Loucy (cell line): ENCODE data around the gene PDGFC.

Source experiments
- H2AFZ ChIP-seq: fragments of 200-600 bp; sonication (generic); 2 replicates; pipeline ENCODE4 v1.6.0; 2016; ENCODE audit warnings: antibody characterized with exemption, mild to moderate bottlenecking, low read length, moderate library complexity
- H3F3A ChIP-seq: fragments of 200-600 bp; 2 replicates; pipeline ENCODE4 v1.6.0; 2016; ENCODE audit warnings: antibody characterized with exemption, low read depth, mild to moderate bottlenecking
- H3K27me3 ChIP-seq: fragments of 200-600 bp; sonication (generic); 2 replicates; pipeline ENCODE4 v1.6.1; 2014; ENCODE audit warnings: low read length, mild to moderate bottlenecking; ENCODE audit not compliant: insufficient read depth, poor library complexity, severe bottlenecking
- H3K36me3 ChIP-seq: fragments of 200-600 bp; sonication (generic); 2 replicates; pipeline ENCODE4 v1.6.1; 2016; ENCODE audit warnings: low read length; ENCODE audit not compliant: insufficient read depth
- H3K4me1 ChIP-seq: fragments of 200-600 bp; sonication (generic); 2 replicates; pipeline ENCODE4 v1.5.1; 2014; ENCODE audit warnings: low read length, mild to moderate bottlenecking; ENCODE audit not compliant: insufficient read depth, poor library complexity, severe bottlenecking
- H3K4me2 ChIP-seq: fragments of 200-600 bp; sonication (generic); 2 replicates; pipeline ENCODE4 v1.6.0; 2014; ENCODE audit warnings: antibody characterized with exemption, low read length, low read depth, mild to moderate bottlenecking; ENCODE audit not compliant: poor library complexity, severe bottlenecking
- H3K4me3 ChIP-seq: fragments of 200-600 bp; sonication (generic); 2 replicates; pipeline ENCODE4 v1.5.1; 2014; ENCODE audit warnings: low read length, mild to moderate bottlenecking, mixed read lengths; ENCODE audit not compliant: poor library complexity, severe bottlenecking
- H3K79me2 ChIP-seq: fragments of 200-600 bp; sonication (generic); 2 replicates; pipeline ENCODE4 v1.6.1; 2014; ENCODE audit warnings: low read length; ENCODE audit not compliant: insufficient read depth
- H3K9ac ChIP-seq: fragments of 200-600 bp; sonication (generic); 2 replicates; pipeline ENCODE4 v1.6.0; 2014; ENCODE audit warnings: mild to moderate bottlenecking, low read depth, low read length, moderate library complexity; ENCODE audit not compliant: poor library complexity, severe bottlenecking
- H3K9me2 ChIP-seq: fragments of 200-600 bp; sonication (generic); replicated peaks from 2 replicates; pipeline ENCODE4 v1.6.1; 2016; ENCODE audit warnings: low read depth, low read length, mixed read lengths
- H3K9me3 ChIP-seq: fragments of 200-600 bp; sonication (generic); 2 replicates; pipeline ENCODE4 v1.6.1; 2014; ENCODE audit warnings: mild to moderate bottlenecking, antibody characterized with exemption, low read length, low read depth; ENCODE audit not compliant: insufficient read depth
- H4K20me1 ChIP-seq: fragments of 200-600 bp; sonication (generic); 2 replicates; pipeline ENCODE4 v1.6.0; 2014; ENCODE audit warnings: antibody characterized with exemption, low read length, mild to moderate bottlenecking; ENCODE audit not compliant: insufficient read depth, poor library complexity, severe bottlenecking
- CTCF ChIP-seq: fragments of 200-600 bp; sonication (generic); conservative IDR thresholded peaks from 2 replicates; pipeline ENCODE4 v1.5.1; 2014; ENCODE audit warnings: mild to moderate bottlenecking, antibody characterized with exemption, low read length
- EZH2phosphoT487 ChIP-seq: fragments of 200-600 bp; IDR thresholded peaks from 2 replicates; pipeline ENCODE4 v1.6.1; 2018; ENCODE audit warnings: antibody characterized with exemption, mild to moderate bottlenecking, moderate library complexity, borderline replicate concordance

PDGFC gene

GRCh38 chr4:156800463-156800862 lies 171.1 kb downstream of the PDGFC start:
- H2AFZ ChIP-seq: no peak overlapping the region
- no peaks in the 10 kb centered on the region for H3K27me3 ChIP-seq
- H3K4me2 ChIP-seq: no peak overlapping the region
- H3K79me2 ChIP-seq: no peaks in the 10 kb centered on the region
- H3K36me3 ChIP-seq: no peaks in the 10 kb centered on the region
- H3K4me3 ChIP-seq: no peak overlapping the region
- no peaks in the 10 kb centered on the region for H3K4me1 ChIP-seq
- no peaks in the 10 kb centered on the region for H3K9me2 ChIP-seq
- no peaks in the 10 kb centered on the region for H3F3A ChIP-seq
- no peaks in the 10 kb centered on the region for H3K9me3 ChIP-seq
- TF ChIP-seq CTCF: no peak
- no peak for TF ChIP-seq EZH2phosphoT487
- no peaks in the 10 kb centered on the region for H4K20me1 ChIP-seq
- H3K9ac ChIP-seq: no peak overlapping the region

- Histone ChIP-seq H3K79me2 (no peaks in the 10 kb centered on the region), H3K9me2 (no peaks in the 10 kb centered on the region), H3K27me3 (no peaks in the 10 kb centered on the region), H3K4me1 (no peaks in the 10 kb centered on the region), H2AFZ (no peak overlapping the region), H3F3A (no peaks in the 10 kb centered on the region), H3K9me3 (no peaks in the 10 kb centered on the region), H3K9ac (no peak overlapping the region), H3K36me3 (no peaks in the 10 kb centered on the region), H3K4me3 (no peak overlapping the region), H4K20me1 (no peaks in the 10 kb centered on the region), H3K4me2 (no peak overlapping the region)
- TF ChIP-seq CTCF (no peak), EZH2phosphoT487 (no peak)
These were observed 172.4 kb downstream of the PDGFC start for GRCh38 chr4:156799121-156799589.

DNA sequence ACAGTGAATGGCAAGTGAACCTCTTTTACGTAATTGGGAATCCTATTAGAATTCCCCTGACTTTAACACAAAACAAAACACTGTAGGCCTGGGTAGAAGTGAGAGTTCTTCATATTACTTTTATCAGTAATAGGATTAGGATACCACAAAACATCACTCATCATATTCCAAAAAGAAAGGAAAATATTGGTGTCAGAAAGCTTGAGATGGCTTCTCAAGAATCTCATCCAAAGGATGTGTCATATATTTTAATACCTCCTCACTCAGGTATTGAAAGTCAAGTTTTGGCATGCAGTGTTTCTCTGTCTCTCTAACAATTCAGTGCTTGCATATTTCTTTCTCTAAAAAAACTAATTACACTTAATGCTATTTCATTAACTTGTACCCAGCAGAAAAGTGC lies 173.2 kb downstream of the PDGFC start:
- Histone ChIP-seq H3K9me2 (no peaks in the 10 kb centered on the region), H3F3A (no peaks in the 10 kb centered on the region), H4K20me1 (no peaks in the 10 kb centered on the region), H3K27me3 (no peaks in the 10 kb centered on the region), H3K36me3 (no peaks in the 10 kb centered on the region), H2AFZ (no peak overlapping the region), H3K4me2 (no peak overlapping the region), H3K4me3 (no peak overlapping the region), H3K4me1 (no peaks in the 10 kb centered on the region), H3K79me2 (no peaks in the 10 kb centered on the region), H3K9ac (no peak overlapping the region), H3K9me3 (no peaks in the 10 kb centered on the region)
- TF ChIP-seq CTCF (no peak), EZH2phosphoT487 (no peak)
